IMR-90 (cell line): ENCODE data around the gene TNNI2. TPM values are rescaled to one million over a fixed set of nuclear protein-coding genes. Genes with fewer than 3 reads are reported as not detected.

ENCODE experiments used
- ATAC-seq: fragments of 200-7000 bp; cut with Tn5 transposase; 2 replicates; pipeline ENCODE4 v1.9.1; 2020; ENCODE audit warnings: low read depth, mild to moderate bottlenecking, moderate library complexity
- BruUV-seq: library from RNA; stranded (reverse); fragments of 400-500 nt; replicated peaks from 2 replicates; lab custom pipeline; 2021; lab: Mats Ljungman, UMichigan
- CTCF ChIA-PET: fragments of 300-600 bp; formaldehyde crosslinking; extraction: SDS; loops from one replicate; lab custom pipeline; 2021; ENCODE audit warnings: antibody characterized with exemption; lab: Yijun Ruan, JAX
- POLR2A ChIA-PET: fragments of 300-600 bp; sonication (Branson Sonifier 250); formaldehyde crosslinking; loops from one replicate; lab custom pipeline; 2022; ENCODE audit warnings: antibody characterized with exemption; ENCODE audit not compliant: unreplicated experiment; lab: Charles Lee
- DNase-seq: peaks from one replicate; pipeline ENCODE4 v3.0.0; 2013
- H2AFZ ChIP-seq: replicated peaks from 2 replicates; pipeline ENCODE3; 2013; ENCODE audit warnings: low read length, mild to moderate bottlenecking; ENCODE audit not compliant: poor library complexity
- H2AK5ac ChIP-seq: 2 replicates; pipeline ENCODE4 v1.6.1; 2013; ENCODE audit warnings: low read depth, low read length, inconsistent platforms
- H2AK9ac ChIP-seq: replicated peaks from 2 replicates; pipeline ENCODE3; 2013; ENCODE audit warnings: mild to moderate bottlenecking, low read depth, low read length, moderate library complexity; ENCODE audit not compliant: poor library complexity
- H2BK120ac ChIP-seq: 2 replicates; pipeline ENCODE4 v1.6.1; 2013; ENCODE audit warnings: low read depth, low read length, inconsistent platforms
- H2BK15ac ChIP-seq: 3 replicates; pipeline ENCODE4 v1.6.1; 2013; ENCODE audit warnings: low read depth, low read length, inconsistent platforms
- H2BK20ac ChIP-seq: 2 replicates; pipeline ENCODE4 v1.6.1; 2013; ENCODE audit warnings: low read depth, mild to moderate bottlenecking, inconsistent platforms, low read length, moderate library complexity
- H2BK5ac ChIP-seq: 2 replicates; pipeline ENCODE4 v1.6.1; 2013; ENCODE audit warnings: mild to moderate bottlenecking, low read depth, low read length, inconsistent platforms; ENCODE audit not compliant: poor library complexity, severe bottlenecking
- H3K14ac ChIP-seq: replicated peaks from 2 replicates; pipeline ENCODE4 v1.6.1; 2013; ENCODE audit warnings: low read depth, low read length, inconsistent platforms
- H3K18ac ChIP-seq: 2 replicates; pipeline ENCODE4 v1.6.1; 2013; ENCODE audit warnings: low read depth, low read length, control low read depth
- H3K23ac ChIP-seq: 2 replicates; pipeline ENCODE4 v1.6.1; 2013; ENCODE audit warnings: low read depth, low read length, inconsistent platforms
- H3K27ac ChIP-seq: 2 replicates; pipeline ENCODE4 v1.5.1; 2013; ENCODE audit warnings: mild to moderate bottlenecking, control low read depth, low read length; ENCODE audit not compliant: insufficient read depth
- H3K27me3 ChIP-seq: 2 replicates; pipeline ENCODE4 v1.6.1; 2013; ENCODE audit warnings: low read length; ENCODE audit not compliant: control insufficient read depth, insufficient read depth
- H3K36me3 ChIP-seq: 2 replicates; pipeline ENCODE4 v1.6.1; 2013; ENCODE audit warnings: low read length, mixed read lengths; ENCODE audit not compliant: control insufficient read depth, insufficient read depth
- H3K4ac ChIP-seq: 2 replicates; pipeline ENCODE4 v1.6.1; 2013; ENCODE audit warnings: low read depth, low read length, inconsistent platforms
- H3K4me1 ChIP-seq: 2 replicates; pipeline ENCODE4 v1.6.1; 2013; ENCODE audit warnings: low read length, mixed read lengths; ENCODE audit not compliant: control insufficient read depth, insufficient read depth
- H3K4me2 ChIP-seq: 2 replicates; pipeline ENCODE4 v1.6.1; 2013; ENCODE audit warnings: low read depth, mild to moderate bottlenecking, control low read depth, low read length, moderate library complexity
- H3K4me3 ChIP-seq: 2 replicates; pipeline ENCODE4 v1.5.1; 2013; ENCODE audit warnings: low read depth, mild to moderate bottlenecking, control low read depth, low read length, moderate library complexity; ENCODE audit not compliant: insufficient read depth
- H3K56ac ChIP-seq: 2 replicates; pipeline ENCODE4 v1.6.1; 2013; ENCODE audit warnings: low read length, inconsistent platforms; ENCODE audit not compliant: insufficient read depth; ENCODE audit errors: extremely low read depth
- H3K79me1 ChIP-seq, 2 experiments: 2 replicates each; pipeline ENCODE4 v1.6.1; 2013; ENCODE audit warnings: low read length in 2 of 2, inconsistent platforms in 1 of 2, low read depth in 1 of 2
- H3K9ac ChIP-seq: 2 replicates; pipeline ENCODE4 v1.6.1; 2013; ENCODE audit warnings: low read depth, low read length, control low read depth
- H3K9me1 ChIP-seq: 2 replicates; pipeline ENCODE4 v1.6.1; 2013; ENCODE audit warnings: low read length, inconsistent platforms; ENCODE audit not compliant: insufficient read depth
- H3K9me3 ChIP-seq: 2 replicates; pipeline ENCODE4 v1.6.1; 2013; ENCODE audit warnings: low read length; ENCODE audit not compliant: control insufficient read depth, insufficient read depth
- H4K20me1 ChIP-seq: 2 replicates; pipeline ENCODE4 v1.6.1; 2013; ENCODE audit warnings: low read length, inconsistent platforms; ENCODE audit not compliant: insufficient read depth
- H4K5ac ChIP-seq: 2 replicates; pipeline ENCODE4 v1.6.1; 2013; ENCODE audit warnings: mild to moderate bottlenecking, low read depth, low read length, control low read depth
- H4K8ac ChIP-seq, 2 experiments: 2 replicates each; pipeline ENCODE4 v1.6.1; 2013; ENCODE audit warnings: low read depth in 2 of 2, low read length in 2 of 2, control low read depth in 1 of 2, inconsistent platforms in 1 of 2
- H4K91ac ChIP-seq: 2 replicates; pipeline ENCODE4 v1.6.1; 2013; ENCODE audit warnings: low read depth, low read length, inconsistent platforms; ENCODE audit not compliant: insufficient read depth
- FOS ChIP-seq: fragments of 150-350 bp; IDR thresholded peaks from 2 replicates; pipeline ENCODE4 v1.6.1; 2016; ENCODE audit warnings: low read depth, low read length
- MAZ ChIP-seq: IDR thresholded peaks from 2 replicates; pipeline ENCODE4 v1.6.1; 2012; ENCODE audit warnings: low read depth, mild to moderate bottlenecking, low read length, improper control_type of control experiment, moderate library complexity, borderline replicate concordance
- MXI1 ChIP-seq: IDR thresholded peaks from 2 replicates; pipeline ENCODE4 v1.6.1; 2012; ENCODE audit warnings: low read depth, mild to moderate bottlenecking, low read length, moderate library complexity, borderline replicate concordance
- RAD21 ChIP-seq: IDR thresholded peaks from 2 replicates; pipeline ENCODE4 v1.6.1; 2012; ENCODE audit warnings: low read length, improper control_type of control experiment
- SMC3 ChIP-seq: fragments of 150-350 bp; IDR thresholded peaks from 2 replicates; pipeline ENCODE4 v1.6.1; 2016; ENCODE audit warnings: low read depth, mild to moderate bottlenecking, antibody characterized with exemption, low read length, moderate library complexity
- WGBS, 2 experiments: methylation state at CpG; one replicate each; pipeline versions ENCODE4 v1.1.5 to v1.1.7; 2013; ENCODE audit warnings: missing lambda C conversion rate in 2 of 2; ENCODE audit not compliant: insufficient read length in 1 of 2; ENCODE audit errors: extremely low coverage in 2 of 2; 5-methylcytosine and 5-hydroxymethylcytosine counted together
- dilution Hi-C: fragments of 300-500 bp; cut with HindIII; formaldehyde crosslinking; loops from one replicate; pipeline ENCODE4 v1.14.3; 2018; ENCODE audit warnings: low sequenced_read_pairs; ENCODE audit not compliant: unreplicated experiment
- in situ Hi-C: fragments of 300-500 bp; cut with MboI; formaldehyde crosslinking; loops from 3 replicates; pipeline ENCODE4 v1.14.3; 2019; ENCODE audit warnings: low sequenced_read_pairs, inconsistent platforms, mixed read lengths
- intact Hi-C: fragments of 100-400 bp; cut with micrococcal nuclease; formaldehyde crosslinking; loops from 2 replicates; pipeline ENCODE4 v1.10.0; 2022
- polyA plus RNA-seq, 3 experiments: library from polyadenylated mRNA; depleted of rRNA; stranded (reverse); fragments of >200 nt; gene quantifications; 2 replicates each; pipeline ENCODE4 v1.2.3, GENCODE V29; 2012; ENCODE audit warnings: low replicate concordance in 1 of 3
- total RNA-seq: library from RNA; depleted of rRNA; stranded (reverse); fragments of >200 nt; gene quantifications from 2 replicates; pipeline ENCODE4 v1.2.3, GENCODE V29; 2012
- TF ChIP-seq, protein P1 (sequence below): fragments of 150-350 bp; IDR thresholded peaks from 2 replicates; pipeline ENCODE4 v1.6.1; 2016; ENCODE audit warnings: low read depth, mild to moderate bottlenecking, low read length, moderate library complexity, borderline replicate concordance
- TF ChIP-seq, protein P2 (sequence below): conservative IDR thresholded peaks from 2 replicates; pipeline ENCODE4 v1.5.1; 2012; ENCODE audit warnings: mild to moderate bottlenecking, low read depth, low read length, improper control_type of control experiment

Gene TNNI2
- total and polyA plus RNA-seq, 2 of the 4 experiments (the other 2 are of a cell fraction), result not detected

- ATAC-seq (no peak), DNase-seq (no peak)
- H2AK5ac ChIP-seq, result no peak overlapping the region
- no peak overlapping the region for H2BK15ac ChIP-seq
- no peaks in the 10 kb centered on the region for H3K9me3 ChIP-seq
- peaks cover 21% of the 10 kb centered on the region; the same call in 1 of the 2 replicates for H3K27me3 ChIP-seq
- H3K9ac ChIP-seq, result no peak overlapping the region
- no peaks in the 10 kb centered on the region for H3K36me3 ChIP-seq
- H4K91ac ChIP-seq, result no peak overlapping the region
- dilution Hi-C loops (no loop called here), intact Hi-C loops (no loop called here), in situ Hi-C loops (no loop called here)
- H3K23ac ChIP-seq, result no peak overlapping the region
- POLR2A ChIA-PET, result no interaction called here
- H2BK120ac ChIP-seq, result no peak overlapping the region
- peaks cover 3% of the 10 kb centered on the region; the same call in 1 of the 2 replicates for H3K4me1 ChIP-seq
- H3K27ac ChIP-seq, result no peak overlapping the region
- H3K56ac ChIP-seq, result no peak overlapping the region
- CTCF ChIA-PET, result no interaction called here
- TF ChIP-seq MAZ, result no peak
- no peak for TF ChIP-seq SMC3
- no peak for TF ChIP-seq RAD21
- TF ChIP-seq, protein P1, sequence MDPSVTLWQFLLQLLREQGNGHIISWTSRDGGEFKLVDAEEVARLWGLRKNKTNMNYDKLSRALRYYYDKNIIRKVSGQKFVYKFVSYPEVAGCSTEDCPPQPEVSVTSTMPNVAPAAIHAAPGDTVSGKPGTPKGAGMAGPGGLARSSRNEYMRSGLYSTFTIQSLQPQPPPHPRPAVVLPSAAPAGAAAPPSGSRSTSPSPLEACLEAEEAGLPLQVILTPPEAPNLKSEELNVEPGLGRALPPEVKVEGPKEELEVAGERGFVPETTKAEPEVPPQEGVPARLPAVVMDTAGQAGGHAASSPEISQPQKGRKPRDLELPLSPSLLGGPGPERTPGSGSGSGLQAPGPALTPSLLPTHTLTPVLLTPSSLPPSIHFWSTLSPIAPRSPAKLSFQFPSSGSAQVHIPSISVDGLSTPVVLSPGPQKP, result no peak
- TF ChIP-seq, protein P2, sequence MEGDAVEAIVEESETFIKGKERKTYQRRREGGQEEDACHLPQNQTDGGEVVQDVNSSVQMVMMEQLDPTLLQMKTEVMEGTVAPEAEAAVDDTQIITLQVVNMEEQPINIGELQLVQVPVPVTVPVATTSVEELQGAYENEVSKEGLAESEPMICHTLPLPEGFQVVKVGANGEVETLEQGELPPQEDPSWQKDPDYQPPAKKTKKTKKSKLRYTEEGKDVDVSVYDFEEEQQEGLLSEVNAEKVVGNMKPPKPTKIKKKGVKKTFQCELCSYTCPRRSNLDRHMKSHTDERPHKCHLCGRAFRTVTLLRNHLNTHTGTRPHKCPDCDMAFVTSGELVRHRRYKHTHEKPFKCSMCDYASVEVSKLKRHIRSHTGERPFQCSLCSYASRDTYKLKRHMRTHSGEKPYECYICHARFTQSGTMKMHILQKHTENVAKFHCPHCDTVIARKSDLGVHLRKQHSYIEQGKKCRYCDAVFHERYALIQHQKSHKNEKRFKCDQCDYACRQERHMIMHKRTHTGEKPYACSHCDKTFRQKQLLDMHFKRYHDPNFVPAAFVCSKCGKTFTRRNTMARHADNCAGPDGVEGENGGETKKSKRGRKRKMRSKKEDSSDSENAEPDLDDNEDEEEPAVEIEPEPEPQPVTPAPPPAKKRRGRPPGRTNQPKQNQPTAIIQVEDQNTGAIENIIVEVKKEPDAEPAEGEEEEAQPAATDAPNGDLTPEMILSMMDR, result no peak
- no peak for TF ChIP-seq FOS
- no peak for TF ChIP-seq MXI1
- 79% methylated on average over 11 of the region's 25 CpGs; no CpG with 5 or more reads in 1 of the 2 experiments for WGBS, 2 experiments
- H3K79me1 ChIP-seq, result no peaks in the 10 kb centered on the region
- H3K9me1 ChIP-seq, result no peaks in the 10 kb centered on the region
- no peak overlapping the region for H2AFZ ChIP-seq
- H4K20me1 ChIP-seq, result no peaks in the 10 kb centered on the region
- BruUV-seq, result no TSS peak
- no peak overlapping the region for H3K4ac ChIP-seq
- no peak overlapping the region for H2BK5ac ChIP-seq
- H3K18ac ChIP-seq, result no peak overlapping the region
- no peak overlapping the region for H2BK20ac ChIP-seq
- no peak overlapping the region for H3K4me3 ChIP-seq
- no peak overlapping the region for H2AK9ac ChIP-seq
- no peak overlapping the region for H3K4me2 ChIP-seq
- no peak overlapping the region for H4K5ac ChIP-seq
- no peak overlapping the region for H3K14ac ChIP-seq
- H4K8ac ChIP-seq, result no peak overlapping the region
Measured at GRCh38 chr11:1872267-1872985, 33.6 kb downstream of the TNNI2 start.
